Purkinje cell (primary cell): ENCODE data around the gene OR5I1. TPM values are rescaled to one million over a fixed set of nuclear protein-coding genes. Genes with fewer than 3 reads are reported as not detected.

Experiments used
- polyA plus RNA-seq: library from polyadenylated mRNA; unstranded; fragments of >200 nt; fragmentation: Nextera tagmentation; gene quantifications from 2 replicates; pipeline ENCODE4 v1.2.1, GENCODE V29; 2014

Gene OR5I1
- not detected in 2 replicates for polyA plus RNA-seq

GRCh38 chr11:55936300-55936699 lies at the start of gene OR5I1:
Gene OR5I1 (minus strand): TSS chr11:55936400. CDS start chr11:55936400, 0 bp downstream.

GRCh38 chr11:55969845-55970244 lies 33.6 kb upstream of the OR5I1 start, which contains the start of gene OR10AG1:
Gene OR10AG1 (minus strand): TSS chr11:55969945. CDS start chr11:55969907, 38 bp downstream.

GRCh38 chr11:55914482-55914881 lies 21.7 kb downstream of the OR5I1 start, which contains the start of gene OR5W2:
Gene OR5W2 (minus strand): TSS chr11:55914582. CDS start chr11:55914582, 0 bp downstream.

Other genes starting within 250 kb of the OR5I1 start
- not detected in 2 replicates for gene OR5D13, start 163.0 kb downstream of the OR5I1 start, polyA plus RNA-seq
- not detected in 2 replicates for gene OR5D14, start 140.8 kb downstream of the OR5I1 start, polyA plus RNA-seq
- gene OR5L1, start 125.0 kb downstream of the OR5I1 start, polyA plus RNA-seq: not detected in 2 replicates
- not detected in 2 replicates for gene OR5D18, start 116.8 kb downstream of the OR5I1 start, polyA plus RNA-seq
- not detected in 2 replicates for gene OR5L2, start 109.2 kb downstream of the OR5I1 start, polyA plus RNA-seq
- gene OR5D16, start 97.6 kb downstream of the OR5I1 start, polyA plus RNA-seq: not detected in 2 replicates
- gene TRIM51, start 53.1 kb downstream of the OR5I1 start, polyA plus RNA-seq: not detected in 2 replicates
- gene OR5W2, start 21.8 kb downstream of the OR5I1 start, polyA plus RNA-seq: not detected in 2 replicates
- gene OR10AG1, start 33.5 kb upstream of the OR5I1 start, polyA plus RNA-seq: not detected in 2 replicates
- gene OR5F1, start 58.2 kb upstream of the OR5I1 start, polyA plus RNA-seq: not detected in 2 replicates
- gene OR5AS1, start 91.3 kb upstream of the OR5I1 start, polyA plus RNA-seq: not detected in 2 replicates
- not detected in 2 replicates for gene OR8I2, start 156.9 kb upstream of the OR5I1 start, polyA plus RNA-seq
- gene OR8H2, start 167.3 kb upstream of the OR5I1 start, polyA plus RNA-seq: not detected in 2 replicates
- gene OR8H3, start 186.0 kb upstream of the OR5I1 start, polyA plus RNA-seq: not detected in 2 replicates
- gene OR8J3, start 203.8 kb upstream of the OR5I1 start, polyA plus RNA-seq: not detected in 2 replicates
- gene OR8K5, start 223.9 kb upstream of the OR5I1 start, polyA plus RNA-seq: not detected in 2 replicates
- gene OR5J2, start 240.2 kb upstream of the OR5I1 start, polyA plus RNA-seq: not detected in 2 replicates